Measurements from ENCODE around the gene SENP3. TPM values are rescaled to one million over a fixed set of nuclear protein-coding genes. Genes with fewer than 3 reads are reported as not detected.

SENP3 gene
- total RNA-seq, 1 experiment from 2014 or later = 113 TPM

DNA sequence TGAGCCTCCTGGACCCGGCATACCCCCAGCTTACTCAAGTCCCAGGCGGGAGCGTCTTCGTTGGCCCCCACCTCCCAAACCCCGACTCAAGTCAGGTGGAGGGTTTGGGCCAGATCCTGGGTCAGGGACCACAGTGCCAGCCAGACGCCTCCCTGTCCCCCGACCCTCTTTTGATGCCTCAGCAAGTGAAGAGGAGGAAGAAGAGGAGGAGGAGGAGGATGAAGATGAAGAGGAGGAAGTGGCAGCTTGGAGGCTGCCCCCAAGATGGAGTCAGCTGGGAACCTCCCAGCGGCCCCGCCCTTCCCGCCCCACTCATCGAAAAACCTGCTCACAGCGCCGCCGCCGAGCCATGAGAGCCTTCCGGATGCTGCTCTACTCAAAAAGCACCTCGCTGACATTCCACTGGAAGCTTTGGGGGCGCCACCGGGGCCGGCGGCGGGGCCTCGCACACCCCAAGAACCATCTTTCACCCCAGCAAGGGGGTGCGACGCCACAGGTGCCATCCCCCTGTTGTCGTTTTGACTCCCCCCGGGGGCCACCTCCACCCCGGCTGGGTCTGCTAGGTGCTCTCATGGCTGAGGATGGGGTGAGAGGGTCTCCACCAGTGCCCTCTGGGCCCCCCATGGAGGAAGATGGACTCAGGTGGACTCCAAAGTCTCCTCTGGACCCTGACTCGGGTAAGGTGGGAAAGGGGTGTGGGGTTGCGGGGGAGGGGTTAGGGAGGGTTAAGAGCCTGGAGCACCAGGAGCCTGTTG is 1.6 kb downstream of the SENP3 start:
- Histone ChIP-seq H3K36me3 (ENCODE audit: insufficient read depth, low read length, poor library complexity, severe bottlenecking) (peaks cover 38% of the 10 kb centered on the region), H3K4me1 (ENCODE audit: insufficient read depth, low read length, poor library complexity, severe bottlenecking) (peaks cover 23% of the 10 kb centered on the region), H3K27me3 (replicated peaks; ENCODE audit: insufficient read depth, low read depth, low read length, poor library complexity) (no peaks in the 10 kb centered on the region), H3K27ac (ENCODE audit: low read depth, low read length, poor library complexity, severe bottlenecking) (no peak overlapping the region), H3K4me3 (ENCODE audit: low read depth, low read length, poor library complexity, severe bottlenecking) (peak overlapping the region; percentile 90), H3K9me3 (ENCODE audit: low read depth, low read length, poor library complexity, severe bottlenecking) (no peaks in the 10 kb centered on the region)
- DNase-seq (ENCODE audit: low spot score) = no peak
- intact Hi-C loops (cut with micrococcal nuclease; ENCODE audit: unreplicated experiment) = no loop called here
- TF ChIP-seq, protein P1, sequence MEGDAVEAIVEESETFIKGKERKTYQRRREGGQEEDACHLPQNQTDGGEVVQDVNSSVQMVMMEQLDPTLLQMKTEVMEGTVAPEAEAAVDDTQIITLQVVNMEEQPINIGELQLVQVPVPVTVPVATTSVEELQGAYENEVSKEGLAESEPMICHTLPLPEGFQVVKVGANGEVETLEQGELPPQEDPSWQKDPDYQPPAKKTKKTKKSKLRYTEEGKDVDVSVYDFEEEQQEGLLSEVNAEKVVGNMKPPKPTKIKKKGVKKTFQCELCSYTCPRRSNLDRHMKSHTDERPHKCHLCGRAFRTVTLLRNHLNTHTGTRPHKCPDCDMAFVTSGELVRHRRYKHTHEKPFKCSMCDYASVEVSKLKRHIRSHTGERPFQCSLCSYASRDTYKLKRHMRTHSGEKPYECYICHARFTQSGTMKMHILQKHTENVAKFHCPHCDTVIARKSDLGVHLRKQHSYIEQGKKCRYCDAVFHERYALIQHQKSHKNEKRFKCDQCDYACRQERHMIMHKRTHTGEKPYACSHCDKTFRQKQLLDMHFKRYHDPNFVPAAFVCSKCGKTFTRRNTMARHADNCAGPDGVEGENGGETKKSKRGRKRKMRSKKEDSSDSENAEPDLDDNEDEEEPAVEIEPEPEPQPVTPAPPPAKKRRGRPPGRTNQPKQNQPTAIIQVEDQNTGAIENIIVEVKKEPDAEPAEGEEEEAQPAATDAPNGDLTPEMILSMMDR (conservative IDR thresholded peaks at IDR 0.05; ENCODE audit: low read depth, low read length) = no peak
- no peak for TF ChIP-seq EZH2 (IDR thresholded peaks at IDR 0.05; ENCODE audit: borderline replicate concordance, low read depth, low read length, poor library complexity, severe bottlenecking)
- ChIA-PET CTCF (interaction anchor here (0.7 kb wide), 1 partner anchor 271 kb away, joined by 4 read pairs; no protein-coding TSS in a partner anchor), POLR2A (ENCODE audit: low non-redundant PET) (no interaction called here)
- no TSS peak for BruUV-seq (replicated peaks)

DNA sequence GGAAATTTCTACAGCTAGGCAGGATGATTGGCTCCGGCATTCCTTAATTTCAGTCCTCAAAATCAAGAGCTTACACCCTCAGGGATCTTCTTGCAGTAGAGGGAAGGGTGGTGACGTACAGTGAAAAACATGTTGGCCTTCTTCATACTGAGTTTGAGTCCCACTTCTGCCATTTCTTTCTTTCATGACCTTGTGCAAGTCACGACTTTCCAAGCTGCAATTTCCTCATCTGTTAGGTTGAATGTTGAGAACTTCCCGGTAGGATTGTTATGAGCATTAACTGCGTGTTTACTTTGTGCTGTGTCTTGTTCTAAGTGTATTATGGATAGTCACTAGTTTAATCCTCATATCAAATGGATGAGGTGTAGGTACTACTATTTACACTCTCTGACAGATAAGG is 7.9 kb downstream of the SENP3 start:
- Histone ChIP-seq H3K27me3 (replicated peaks; ENCODE audit: insufficient read depth, low read depth, low read length, poor library complexity) (no peaks in the 10 kb centered on the region), H3K36me3 (ENCODE audit: insufficient read depth, low read length, poor library complexity, severe bottlenecking) (peaks cover 64% of the 10 kb centered on the region), H3K27ac (ENCODE audit: low read depth, low read length, poor library complexity, severe bottlenecking) (no peak overlapping the region), H3K4me3 (ENCODE audit: low read depth, low read length, poor library complexity, severe bottlenecking) (no peak overlapping the region), H3K4me1 (ENCODE audit: insufficient read depth, low read length, poor library complexity, severe bottlenecking) (peaks cover 1% of the 10 kb centered on the region), H3K9me3 (ENCODE audit: low read depth, low read length, poor library complexity, severe bottlenecking) (no peaks in the 10 kb centered on the region)
- BruUV-seq (replicated peaks) = no TSS peak
- ChIA-PET POLR2A (ENCODE audit: low non-redundant PET) (interaction anchor here (0.7 kb wide), 1 partner anchor 333 kb away, joined by 4 read pairs; no protein-coding TSS in a partner anchor), CTCF (no interaction called here)
- DNase-seq (ENCODE audit: low spot score) = no peak
- intact Hi-C loops (cut with micrococcal nuclease; ENCODE audit: unreplicated experiment) = no loop called here
- TF ChIP-seq, protein P1 (conservative IDR thresholded peaks at IDR 0.05; ENCODE audit: low read depth, low read length) = no peak
- no peak for TF ChIP-seq EZH2 (IDR thresholded peaks at IDR 0.05; ENCODE audit: borderline replicate concordance, low read depth, low read length, poor library complexity, severe bottlenecking)

DNA sequence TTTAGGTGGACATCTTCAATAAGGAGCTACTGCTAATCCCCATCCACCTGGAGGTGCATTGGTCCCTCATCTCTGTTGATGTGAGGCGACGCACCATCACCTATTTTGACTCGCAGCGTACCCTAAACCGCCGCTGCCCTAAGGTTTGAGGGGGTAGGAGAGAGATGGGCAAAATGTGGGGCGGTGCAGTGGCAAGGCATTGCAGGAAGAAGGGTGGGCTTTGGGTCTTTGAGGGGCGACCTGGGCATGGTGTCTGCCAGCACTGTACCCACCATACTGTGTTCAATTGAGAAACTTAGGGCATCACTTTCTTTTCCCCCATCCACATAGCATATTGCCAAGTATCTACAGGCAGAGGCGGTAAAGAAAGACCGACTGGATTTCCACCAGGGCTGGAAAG is 8.6 kb downstream of the SENP3 start:
- H3K27ac ChIP-seq (ENCODE audit: low read depth, low read length, poor library complexity, severe bottlenecking) = no peak overlapping the region
- ChIA-PET CTCF (no interaction called here), POLR2A (ENCODE audit: low non-redundant PET) (no interaction called here)
- H3K4me3 ChIP-seq (ENCODE audit: low read depth, low read length, poor library complexity, severe bottlenecking) = no peak overlapping the region
- no peak for DNase-seq (ENCODE audit: low spot score)
- TF ChIP-seq, protein P1 (conservative IDR thresholded peaks at IDR 0.05; ENCODE audit: low read depth, low read length) = no peak
- TF ChIP-seq EZH2 (IDR thresholded peaks at IDR 0.05; ENCODE audit: borderline replicate concordance, low read depth, low read length, poor library complexity, severe bottlenecking) = no peak
- H3K27me3 ChIP-seq (replicated peaks; ENCODE audit: insufficient read depth, low read depth, low read length, poor library complexity) = no peaks in the 10 kb centered on the region
- BruUV-seq (replicated peaks) = no TSS peak
- no peaks in the 10 kb centered on the region for H3K9me3 ChIP-seq (ENCODE audit: low read depth, low read length, poor library complexity, severe bottlenecking)
- H3K36me3 ChIP-seq (ENCODE audit: insufficient read depth, low read length, poor library complexity, severe bottlenecking) = peaks cover 64% of the 10 kb centered on the region
- peaks cover 9% of the 10 kb centered on the region for H3K4me1 ChIP-seq (ENCODE audit: insufficient read depth, low read length, poor library complexity, severe bottlenecking)
- intact Hi-C loops (cut with micrococcal nuclease; ENCODE audit: unreplicated experiment) = no loop called here
